Measurements from ENCODE around the gene CXCL10. TPM values are rescaled to one million over a fixed set of nuclear protein-coding genes. Genes with fewer than 3 reads are reported as not detected.
"Not testable (repeated sequence)": the region's sequence is repeated elsewhere in the genome, so short reads cannot be mapped to it uniquely, and the experiment has no call there.

CXCL10 gene
- total RNA-seq, 2 donors from 2014 or later, result 0.28 TPM; not detected in 1

DNA sequence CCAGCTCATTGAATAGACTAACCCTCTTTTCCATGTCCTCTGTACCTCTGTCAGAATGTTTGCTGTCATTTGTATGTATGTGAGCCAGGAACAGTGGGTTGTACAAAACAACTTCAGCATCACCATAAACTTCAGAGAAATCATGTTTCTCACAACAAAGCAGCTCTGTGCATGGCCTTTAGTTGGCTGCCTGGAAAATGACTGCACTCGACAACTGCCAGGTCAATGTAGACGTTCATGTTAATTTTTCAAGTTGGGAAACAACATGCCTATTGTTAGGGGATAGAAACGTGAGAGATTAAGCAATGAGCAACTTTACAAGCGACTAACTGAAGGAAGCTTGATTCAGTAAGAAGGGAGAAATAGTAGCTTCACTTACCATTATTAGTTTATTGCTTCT is 30.4 kb upstream of the CXCL10 start:
- no peak for DNase-seq (ENCODE audit: low spot score)
- no peaks in the 10 kb centered on the region for H3K36me3 ChIP-seq
- no peaks in the 10 kb centered on the region for H3K27me3 ChIP-seq
- TF ChIP-seq, protein P1, sequence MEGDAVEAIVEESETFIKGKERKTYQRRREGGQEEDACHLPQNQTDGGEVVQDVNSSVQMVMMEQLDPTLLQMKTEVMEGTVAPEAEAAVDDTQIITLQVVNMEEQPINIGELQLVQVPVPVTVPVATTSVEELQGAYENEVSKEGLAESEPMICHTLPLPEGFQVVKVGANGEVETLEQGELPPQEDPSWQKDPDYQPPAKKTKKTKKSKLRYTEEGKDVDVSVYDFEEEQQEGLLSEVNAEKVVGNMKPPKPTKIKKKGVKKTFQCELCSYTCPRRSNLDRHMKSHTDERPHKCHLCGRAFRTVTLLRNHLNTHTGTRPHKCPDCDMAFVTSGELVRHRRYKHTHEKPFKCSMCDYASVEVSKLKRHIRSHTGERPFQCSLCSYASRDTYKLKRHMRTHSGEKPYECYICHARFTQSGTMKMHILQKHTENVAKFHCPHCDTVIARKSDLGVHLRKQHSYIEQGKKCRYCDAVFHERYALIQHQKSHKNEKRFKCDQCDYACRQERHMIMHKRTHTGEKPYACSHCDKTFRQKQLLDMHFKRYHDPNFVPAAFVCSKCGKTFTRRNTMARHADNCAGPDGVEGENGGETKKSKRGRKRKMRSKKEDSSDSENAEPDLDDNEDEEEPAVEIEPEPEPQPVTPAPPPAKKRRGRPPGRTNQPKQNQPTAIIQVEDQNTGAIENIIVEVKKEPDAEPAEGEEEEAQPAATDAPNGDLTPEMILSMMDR (IDR thresholded peaks at IDR 0.05), result no peak
- no peaks in the 10 kb centered on the region for H3K9me3 ChIP-seq
- no peak overlapping the region for H3K4me3 ChIP-seq
- no peaks in the 10 kb centered on the region for H3K4me1 ChIP-seq
- no peak overlapping the region for H3K27ac ChIP-seq

DNA sequence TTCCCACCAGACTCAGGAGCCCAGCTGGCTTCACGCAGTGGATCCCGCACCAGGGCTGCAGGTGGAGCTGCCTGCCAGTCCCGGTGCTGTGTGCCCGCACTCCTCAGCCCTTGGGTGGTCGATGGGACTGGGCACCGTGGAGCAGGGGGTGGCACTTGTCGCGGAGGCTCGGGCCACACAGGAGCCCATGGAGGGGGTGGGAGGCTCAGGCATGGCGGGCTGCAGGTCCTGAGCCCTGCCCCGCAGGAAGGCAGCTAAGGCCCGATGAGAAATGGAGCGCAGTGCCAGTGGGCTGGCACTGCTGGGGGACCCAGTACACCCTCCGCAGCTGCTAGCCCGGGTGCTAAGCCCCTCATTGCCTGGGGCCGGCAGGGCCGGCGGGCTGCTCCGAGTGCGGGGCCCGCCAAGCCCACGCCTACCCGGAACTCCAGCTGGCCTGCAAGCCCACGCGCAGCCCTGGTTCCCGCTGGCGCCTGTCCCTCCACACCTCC is 27.3 kb upstream of the CXCL10 start:
- not testable (repeated sequence) for H3K4me3 ChIP-seq; DNase-seq (ENCODE audit: low spot score); H3K27ac ChIP-seq; H3K27me3 ChIP-seq; H3K36me3 ChIP-seq; H3K4me1 ChIP-seq; H3K9me3 ChIP-seq

DNA sequence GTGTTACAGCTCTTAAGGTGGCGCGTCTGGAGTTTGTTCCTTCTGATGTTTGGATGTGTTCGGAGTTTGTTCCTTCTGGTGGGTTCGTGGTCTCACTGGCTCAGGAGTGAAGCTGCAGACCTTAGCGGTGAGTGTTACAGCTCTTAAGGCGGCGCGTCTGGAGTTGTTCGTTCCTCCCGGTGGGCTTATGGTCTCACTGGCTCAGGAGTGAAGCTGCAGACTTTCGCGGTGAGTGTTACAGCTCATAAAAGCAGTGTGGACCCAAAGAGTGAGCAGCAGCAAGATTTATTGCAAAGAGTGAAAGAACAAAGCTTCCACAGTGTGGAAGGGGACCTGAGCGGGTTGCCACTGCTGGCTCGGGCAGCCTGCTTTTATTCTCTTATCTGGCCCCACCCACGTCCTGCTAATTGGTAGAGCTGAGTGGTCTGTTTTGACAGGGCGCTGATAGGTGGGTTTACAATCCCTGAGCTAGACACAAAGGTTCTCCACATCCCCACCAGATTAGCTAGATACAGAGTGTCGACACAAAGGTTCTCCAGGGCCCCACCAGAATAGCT is 26.6 kb upstream of the CXCL10 start:
- H3K27ac ChIP-seq; H3K9me3 ChIP-seq; DNase-seq (ENCODE audit: low spot score); H3K4me3 ChIP-seq; H3K4me1 ChIP-seq; H3K27me3 ChIP-seq; H3K36me3 ChIP-seq: not testable (repeated sequence)

DNA sequence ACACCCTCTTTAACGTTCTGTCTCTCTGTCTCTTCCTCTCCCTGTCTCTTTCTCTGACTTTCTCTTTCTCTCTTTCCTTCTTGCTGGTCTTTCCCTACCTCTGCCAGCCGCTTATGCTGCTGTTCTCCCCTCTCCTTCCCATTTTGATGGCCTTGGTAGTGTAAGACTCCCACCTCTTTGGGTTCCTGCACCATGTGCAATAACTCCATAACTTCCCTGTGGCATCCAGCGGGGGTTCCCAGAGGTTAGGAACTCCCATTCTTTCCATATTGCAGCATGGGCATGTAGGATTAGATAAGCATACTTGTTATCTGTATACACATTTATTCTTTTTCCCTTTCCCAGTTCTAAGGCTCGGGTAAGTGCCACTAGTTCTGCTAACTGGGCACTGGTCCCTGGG is 21.4 kb upstream of the CXCL10 start:
- DNase-seq (ENCODE audit: low spot score); H3K27me3 ChIP-seq; H3K27ac ChIP-seq; H3K9me3 ChIP-seq; H3K4me1 ChIP-seq; H3K4me3 ChIP-seq; H3K36me3 ChIP-seq: not testable (repeated sequence)

DNA sequence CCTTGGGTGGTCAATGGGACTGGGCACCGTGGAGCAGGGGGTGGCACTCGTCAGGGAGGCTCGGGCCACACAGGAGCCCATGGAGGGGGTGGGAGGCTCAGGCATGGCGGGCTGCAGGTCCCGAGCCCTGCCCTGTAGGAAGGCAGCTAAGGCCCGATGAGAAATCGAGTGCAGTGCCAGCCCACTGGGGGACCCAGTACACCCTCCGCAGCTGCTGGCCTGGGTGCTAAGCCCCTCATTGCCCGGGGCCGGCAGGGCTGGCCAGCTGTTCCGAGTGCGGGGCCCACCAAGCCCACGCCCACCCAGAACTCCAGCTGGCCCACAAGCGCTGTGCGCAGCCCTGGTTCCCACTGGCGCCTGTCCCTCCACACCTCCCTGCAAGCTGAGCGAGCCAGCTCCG is 20.0 kb upstream of the CXCL10 start:
- H3K36me3 ChIP-seq; H3K27ac ChIP-seq; H3K4me1 ChIP-seq; H3K9me3 ChIP-seq; DNase-seq (ENCODE audit: low spot score); H3K27me3 ChIP-seq; H3K4me3 ChIP-seq: not testable (repeated sequence)

DNA sequence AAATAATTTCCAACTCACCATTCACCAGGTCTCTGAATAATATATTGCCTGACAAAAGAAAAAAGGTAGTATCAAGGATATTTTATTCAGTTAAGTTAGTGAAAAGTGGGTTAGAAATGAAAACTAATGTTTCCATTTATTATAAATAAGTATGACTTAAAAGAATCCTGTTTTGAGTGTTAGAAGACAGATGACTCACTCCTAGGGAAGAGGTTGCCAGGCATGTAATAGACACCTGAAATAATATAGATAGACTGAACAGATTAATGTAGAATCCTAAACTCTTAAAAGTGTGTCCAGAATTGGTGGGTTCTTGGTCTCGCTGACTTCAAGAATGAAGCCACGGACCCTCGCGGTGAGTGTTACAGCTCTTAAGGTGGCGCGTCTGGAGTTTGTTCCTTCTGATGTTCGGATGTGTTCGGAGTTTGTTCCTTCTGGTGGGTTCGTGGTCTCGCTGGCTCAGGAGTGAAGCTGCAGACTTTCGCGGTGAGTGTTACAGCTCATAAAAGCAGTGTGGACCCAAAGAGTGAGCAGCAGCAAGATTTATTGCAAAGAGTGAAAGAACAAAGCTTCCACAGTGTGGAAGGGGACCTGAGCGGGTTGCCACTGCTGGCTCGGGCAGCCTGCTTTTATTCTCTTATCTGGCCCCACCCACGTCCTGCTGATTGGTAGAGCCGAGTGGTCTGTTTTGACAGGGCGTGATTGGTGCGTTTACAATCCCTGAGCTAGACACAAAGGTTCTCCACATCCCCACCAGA is 19.1 kb upstream of the CXCL10 start:
- H3K4me3 ChIP-seq; H3K36me3 ChIP-seq; H3K9me3 ChIP-seq; H3K27ac ChIP-seq; H3K4me1 ChIP-seq; H3K27me3 ChIP-seq; DNase-seq (ENCODE audit: low spot score): not testable (repeated sequence)

DNA sequence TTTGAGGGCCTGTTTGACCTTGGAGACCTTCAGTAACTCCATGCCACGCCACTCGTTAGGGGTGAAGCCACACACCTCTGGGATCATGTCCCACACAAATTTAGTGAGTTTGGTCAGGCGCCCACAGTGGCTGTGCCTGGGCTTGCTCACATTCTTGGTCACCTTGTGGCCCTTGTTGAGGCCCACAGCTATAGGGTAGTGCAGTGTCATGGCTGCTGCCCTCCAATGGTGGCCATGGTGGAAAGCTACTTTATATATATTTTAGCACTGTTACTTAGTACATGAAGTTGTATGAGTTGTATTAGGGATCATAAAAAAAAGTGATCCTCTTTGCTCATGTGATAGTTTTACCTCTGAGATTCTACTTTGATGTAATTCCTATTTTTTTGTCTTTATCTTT is 13.6 kb upstream of the CXCL10 start:
- DNase-seq (ENCODE audit: low spot score), result no peak
- Histone ChIP-seq H3K36me3 (no peaks in the 10 kb centered on the region), H3K4me3 (no peak overlapping the region), H3K4me1 (no peaks in the 10 kb centered on the region), H3K27me3 (no peaks in the 10 kb centered on the region), H3K9me3 (no peaks in the 10 kb centered on the region), H3K27ac (no peak overlapping the region)
- TF ChIP-seq, protein P1 (IDR thresholded peaks at IDR 0.05), result no peak

DNA sequence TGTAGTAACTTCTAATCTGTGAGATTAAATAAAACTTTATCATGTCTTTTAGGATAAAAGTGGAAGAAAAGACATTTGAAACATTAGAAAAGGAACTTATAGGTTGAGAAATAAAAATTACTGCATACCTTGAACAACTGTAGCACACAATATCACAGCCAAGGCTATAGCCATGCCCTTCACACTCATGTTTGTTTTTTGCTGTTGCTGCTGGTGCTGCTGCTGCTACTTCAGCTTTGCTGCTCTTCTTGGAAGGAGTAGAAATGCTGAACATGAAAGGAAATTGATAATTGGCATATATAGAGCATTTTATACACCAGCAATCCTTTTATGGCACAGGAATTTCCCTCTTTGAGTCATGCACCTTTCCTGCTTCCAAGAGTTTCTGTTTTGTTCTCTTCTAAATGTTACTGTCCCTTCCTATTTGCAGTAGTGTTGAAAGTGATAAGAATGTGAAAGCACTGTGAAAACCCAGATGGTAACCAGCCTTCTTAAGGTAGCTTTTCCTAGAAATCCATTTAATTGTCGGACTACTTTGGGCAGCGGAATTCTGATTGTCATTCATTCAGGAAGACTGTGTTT is 12.6 kb upstream of the CXCL10 start, which contains the start of gene CXCL11:
Gene CXCL11, minus strand, starts transcription at position 272 of the 582 bp plus-strand sequence. Its CDS starts 83 bp downstream, at position 189.
- H3K9me3 ChIP-seq, result no peaks in the 10 kb centered on the region
- no peak within 1 kb of the TSS for H3K27ac ChIP-seq
- H3K36me3 ChIP-seq, result no peaks in the 10 kb centered on the region
- DNase-seq (ENCODE audit: low spot score), result no peak
- TF ChIP-seq, protein P1 (IDR thresholded peaks at IDR 0.05), result no peak
- H3K4me1 ChIP-seq, result no peaks in the 10 kb centered on the region
- H3K4me3 ChIP-seq, result no peak within 1 kb of the TSS
- no peaks in the 10 kb centered on the region for H3K27me3 ChIP-seq

All from right atrium auricular region (tissue), 2 donors.